HepG2 (cell line): ENCODE measurements around the gene TIMM8B. TPM values are rescaled to one million over a fixed set of nuclear protein-coding genes. Genes with fewer than 3 reads are reported as not detected.

Experiments used
- ATM ChIP-seq: fragments of 450-650 bp; IDR thresholded peaks from 2 replicates; pipeline ENCODE4 v1.7.1; 2017; ENCODE audit warnings: mild to moderate bottlenecking, borderline replicate concordance
- BRD4 ChIP-seq: sonication (generic); formaldehyde crosslinking; IDR thresholded peaks from 2 replicates; pipeline ENCODE4 v1.4.0; 2020; ENCODE audit warnings: missing genetic modification reagents
- HDAC2 ChIP-seq: sonication (generic); formaldehyde crosslinking; IDR thresholded peaks from 2 replicates; pipeline ENCODE4 v1.4.0; 2020; ENCODE audit warnings: missing genetic modification reagents
- MEIS1 ChIP-seq: sonication (generic); formaldehyde crosslinking; IDR thresholded peaks from 2 replicates; pipeline ENCODE4 v1.9.0; 2021; ENCODE audit warnings: mild to moderate bottlenecking, missing genetic modification reagents, moderate library complexity, borderline replicate concordance
- NONO ChIP-seq, 2 experiments: fragments of 450-650 bp in 1 of 2; sonication (generic) in 1 of 2; formaldehyde crosslinking in 1 of 2; IDR thresholded peaks in 1 of 2; conservative IDR thresholded peaks in 1 of 2; 2 replicates each; pipeline versions ENCODE4 v1.6.1 to v1.8.0; 2017 to 2022; ENCODE audit warnings: mild to moderate bottlenecking in 1 of 2, missing genetic modification reagents in 1 of 2, moderate library complexity in 1 of 2
- NR2F1 ChIP-seq, 2 experiments: fragments of 450-650 bp in 1 of 2; formaldehyde crosslinking in 1 of 2; IDR thresholded peaks; 2 replicates each; pipeline versions ENCODE4 v1.5.0 to v1.6.1; 2016 to 2020; ENCODE audit warnings: mild to moderate bottlenecking in 1 of 2, missing compliant biosample characterization in 1 of 2, missing genetic modification reagents in 1 of 2, moderate library complexity in 1 of 2
- NR2F6 ChIP-seq, 2 experiments: IDR thresholded peaks; 2 replicates each; pipeline ENCODE4 v1.6.1; 2016; ENCODE audit warnings: antibody characterized with exemption in 1 of 2, mild to moderate bottlenecking in 1 of 2
- PRPF4 ChIP-seq: fragments of 200-400 bp; formaldehyde crosslinking; IDR thresholded peaks from 2 replicates; pipeline ENCODE4 v1.6.1; 2016; ENCODE audit warnings: low read length, low read depth; ENCODE audit not compliant: poor library complexity, severe bottlenecking
- RFXAP ChIP-seq: sonication (generic); formaldehyde crosslinking; IDR thresholded peaks from 2 replicates; pipeline ENCODE4 v1.4.0; 2020; ENCODE audit warnings: missing genetic modification reagents, borderline replicate concordance
- RORA ChIP-seq: sonication (generic); formaldehyde crosslinking; IDR thresholded peaks from 2 replicates; pipeline ENCODE4 v1.5.0; 2020; ENCODE audit warnings: mild to moderate bottlenecking, missing genetic modification reagents, moderate library complexity
- SRSF4 ChIP-seq: fragments of 200-400 bp; formaldehyde crosslinking; IDR thresholded peaks from one replicate; pipeline ENCODE4 v1.6.1; 2018; ENCODE audit warnings: mild to moderate bottlenecking, low read depth, low read length, moderate library complexity; ENCODE audit not compliant: poor library complexity, severe bottlenecking
- TBX3 ChIP-seq: fragments of 450-650 bp; IDR thresholded peaks from 2 replicates; pipeline ENCODE4 v1.6.1; 2017; ENCODE audit warnings: antibody characterized with exemption, mild to moderate bottlenecking, inconsistent platforms, borderline replicate concordance
- ZFP36L1 ChIP-seq: sonication (generic); formaldehyde crosslinking; IDR thresholded peaks from 2 replicates; pipeline ENCODE4 v1.8.0; 2022; ENCODE audit warnings: mild to moderate bottlenecking, missing genetic modification reagents, moderate library complexity
- ZFP82 ChIP-seq: sonication (generic); formaldehyde crosslinking; IDR thresholded peaks from 2 replicates; pipeline ENCODE4 v1.5.1; 2020; ENCODE audit warnings: mild to moderate bottlenecking, missing genetic modification reagents, borderline replicate concordance
- ZNF234 ChIP-seq: sonication (generic); formaldehyde crosslinking; conservative IDR thresholded peaks from 2 replicates; pipeline ENCODE4 v1.5.1; 2020; ENCODE audit warnings: mild to moderate bottlenecking, missing genetic modification reagents
- ZNF264 ChIP-seq: sonication (generic); formaldehyde crosslinking; IDR thresholded peaks from 2 replicates; pipeline ENCODE4 v1.4.0; 2020; ENCODE audit warnings: missing genetic modification reagents
- ZNF496 ChIP-seq: sonication (generic); formaldehyde crosslinking; IDR thresholded peaks from 2 replicates; pipeline ENCODE4 v1.8.1; 2023; ENCODE audit warnings: mild to moderate bottlenecking, moderate library complexity, missing genetic modification reagents; ENCODE audit not compliant: insufficient replicate concordance
- ZNF703 ChIP-seq: sonication (generic); formaldehyde crosslinking; IDR thresholded peaks from 2 replicates; pipeline ENCODE4 v1.5.1; 2020; ENCODE audit warnings: missing genetic modification reagents, mild to moderate bottlenecking, moderate library complexity, borderline replicate concordance
- ZNF788 ChIP-seq: sonication (generic); formaldehyde crosslinking; IDR thresholded peaks from 2 replicates; pipeline ENCODE4 v1.5.0; 2020; ENCODE audit warnings: mild to moderate bottlenecking, missing genetic modification reagents, borderline replicate concordance
- ZSCAN20 ChIP-seq: sonication (generic); formaldehyde crosslinking; IDR thresholded peaks from 2 replicates; pipeline ENCODE4 v1.4.0; 2020; ENCODE audit warnings: missing genetic modification reagents, mild to moderate bottlenecking, borderline replicate concordance
- polyA plus RNA-seq, 8 experiments: library from polyadenylated mRNA; depleted of rRNA in 3 of 8; stranded (reverse) in 7 of 8; unstranded in 1 of 8; fragments of >200 nt; fragmentation: Illumina TruSeq in 4 of 8; extraction: Trizol in 4 of 8; gene quantifications; 2 replicates each; pipeline versions ENCODE4 v1.2.1 to v1.2.3, GENCODE V29; 2011 to 2016; ENCODE audit warnings: low read depth in 4 of 8, missing spikeins in 1 of 8, mixed read lengths in 1 of 8; ENCODE audit not compliant: insufficient read depth in 1 of 8
- total RNA-seq, 5 experiments: library from RNA; depleted of rRNA; stranded (reverse); fragments of >200 nt; fragmentation: Illumina TruSeq; extraction: Trizol; gene quantifications; 2 replicates each; pipeline ENCODE4 v1.2.3, GENCODE V29; 2016; ENCODE audit warnings: low read depth in 1 of 5
- TF ChIP-seq, protein P1 (sequence below): sonication (generic); formaldehyde crosslinking; IDR thresholded peaks from 2 replicates; pipeline ENCODE4 v1.5.0; 2020; ENCODE audit warnings: mild to moderate bottlenecking, missing genetic modification reagents, borderline replicate concordance
- TF ChIP-seq, protein P2 (sequence below): IDR thresholded peaks from 2 replicates; pipeline ENCODE4 v1.6.1; 2016; ENCODE audit warnings: low read depth
- TF ChIP-seq, protein P3 (sequence below): sonication (generic); formaldehyde crosslinking; IDR thresholded peaks from 2 replicates; pipeline ENCODE4 v1.8.0; 2022; ENCODE audit warnings: missing genetic modification reagents, mild to moderate bottlenecking, borderline replicate concordance

The TIMM8B gene
- total and polyA plus RNA-seq, 2 of the 13 experiments (the other 11 are each of a cell fraction or from before 2014, with no cell fraction given): 84.5 to 98.3 TPM

DNA sequence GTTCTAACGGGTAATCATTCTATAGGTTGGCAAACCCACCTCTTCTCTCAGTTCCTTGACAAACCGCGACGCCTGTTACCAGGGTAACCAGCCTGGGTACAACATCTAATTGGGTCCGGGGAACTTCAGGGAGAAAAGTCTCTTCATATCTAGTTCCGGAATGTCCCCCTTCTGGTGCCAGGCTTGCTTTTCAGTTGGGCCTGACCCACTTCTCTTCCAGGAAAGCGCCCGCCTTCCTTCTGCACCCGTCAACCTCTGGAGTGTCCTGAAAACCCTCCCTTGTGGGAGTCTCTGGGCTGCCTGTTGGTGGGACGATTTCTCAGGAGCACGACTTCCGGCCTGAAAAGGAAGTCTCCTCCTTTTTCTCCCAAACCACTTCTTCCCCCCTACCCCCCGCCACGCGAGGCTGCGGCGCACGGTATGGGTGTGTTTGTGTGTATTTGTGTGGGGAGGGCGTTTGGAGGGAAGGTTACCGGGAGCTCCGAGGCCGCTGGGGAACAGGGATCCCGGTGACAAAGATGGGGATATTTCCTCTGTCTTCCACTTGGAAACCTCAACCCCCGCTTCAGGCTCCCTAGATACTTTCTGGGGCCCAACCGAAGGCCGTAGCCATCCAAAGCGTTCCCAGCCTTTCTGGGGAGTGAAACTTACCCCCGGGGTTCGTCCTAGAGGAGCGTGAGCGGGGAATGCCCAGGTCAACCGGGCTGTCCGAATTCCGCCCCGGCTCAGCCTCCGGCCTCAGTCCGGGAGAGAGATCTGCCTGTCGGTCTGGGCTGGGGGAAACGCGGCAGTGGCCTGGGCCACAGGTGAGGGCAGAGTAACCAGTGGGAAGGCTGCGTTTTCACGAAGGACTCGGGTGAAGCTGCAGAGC, 12.4 kb downstream of the TIMM8B start, which contains the start of the genes NKAPD1 and PIH1D2 (continued):
- TF ChIP-seq, protein P1, sequence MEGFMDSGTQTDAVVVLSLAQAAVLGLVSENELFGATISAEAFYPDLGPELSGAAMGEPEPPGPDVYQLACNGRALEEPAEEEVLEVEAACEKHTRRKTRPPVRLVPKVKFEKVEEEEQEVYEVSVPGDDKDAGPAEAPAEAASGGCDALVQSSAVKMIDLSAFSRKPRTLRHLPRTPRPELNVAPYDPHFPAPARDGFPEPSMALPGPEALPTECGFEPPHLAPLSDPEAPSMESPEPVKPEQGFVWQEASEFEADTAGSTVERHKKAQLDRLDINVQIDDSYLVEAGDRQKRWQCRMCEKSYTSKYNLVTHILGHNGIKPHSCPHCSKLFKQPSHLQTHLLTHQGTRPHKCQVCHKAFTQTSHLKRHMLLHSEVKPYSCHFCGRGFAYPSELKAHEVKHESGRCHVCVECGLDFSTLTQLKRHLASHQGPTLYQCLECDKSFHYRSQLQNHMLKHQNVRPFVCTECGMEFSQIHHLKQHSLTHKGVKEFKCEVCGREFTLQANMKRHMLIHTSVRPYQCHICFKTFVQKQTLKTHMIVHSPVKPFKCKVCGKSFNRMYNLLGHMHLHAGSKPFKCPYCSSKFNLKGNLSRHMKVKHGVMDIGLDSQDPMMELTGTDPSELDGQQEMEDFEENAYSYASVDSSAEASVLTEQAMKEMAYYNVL (CRISPR knock-in tag): no peak
- TF ChIP-seq HDAC2 (peak; percentile 72; the same call in 1 of the 2 replicates), ZSCAN20 (CRISPR knock-in tag) (no peak), ZNF788 (CRISPR knock-in tag) (no peak; the same call in 1 of the 2 replicates), NR2F1 (CRISPR knock-in tag; IDR thresholded peaks at IDR 0.05) (no peak), RORA (CRISPR knock-in tag) (no peak), ZNF264 (CRISPR knock-in tag) (no peak), ZFP36L1 (CRISPR knock-in tag) (no peak), ATM (no peak), TBX3 (0 out of 2 replicates have a peak, but pooled peaks have one; percentile 15), SRSF4 (no peak), NONO (IDR thresholded peaks at IDR 0.05) (no peak), NONO (CRISPR knock-in tag; conservative IDR thresholded peaks at IDR 0.05) (peak; percentile 71; the same call in 1 of the 2 replicates), NR2F6 (IDR thresholded peaks at IDR 0.05) (no peak), NR2F6 (CRISPR knock-in tag; IDR thresholded peaks at IDR 0.05) (no peak), MEIS1 (CRISPR knock-in tag) (no peak), ZFP82 (CRISPR knock-in tag) (no peak), PRPF4 (no peak), ZNF496 (CRISPR knock-in tag) (no peak), ZNF703 (CRISPR knock-in tag) (no peak), ZNF234 (CRISPR knock-in tag) (no peak), BRD4 (CRISPR knock-in tag) (no peak), RFXAP (0 out of 2 replicates have a peak, but pooled peaks have one; percentile 27)
- TF ChIP-seq, protein P2, sequence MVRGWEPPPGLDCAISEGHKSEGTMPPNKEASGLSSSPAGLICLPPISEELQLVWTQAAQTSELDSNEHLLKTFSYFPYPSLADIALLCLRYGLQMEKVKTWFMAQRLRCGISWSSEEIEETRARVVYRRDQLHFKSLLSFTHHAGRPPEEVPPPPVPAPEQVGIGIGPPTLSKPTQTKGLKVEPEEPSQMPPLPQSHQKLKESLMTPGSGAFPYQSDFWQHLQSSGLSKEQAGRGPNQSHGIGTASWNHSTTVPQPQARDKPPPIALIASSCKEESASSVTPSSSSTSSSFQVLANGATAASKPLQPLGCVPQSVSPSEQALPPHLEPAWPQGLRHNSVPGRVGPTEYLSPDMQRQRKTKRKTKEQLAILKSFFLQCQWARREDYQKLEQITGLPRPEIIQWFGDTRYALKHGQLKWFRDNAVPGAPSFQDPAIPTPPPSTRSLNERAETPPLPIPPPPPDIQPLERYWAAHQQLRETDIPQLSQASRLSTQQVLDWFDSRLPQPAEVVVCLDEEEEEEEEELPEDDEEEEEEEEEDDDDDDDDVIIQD (CRISPR knock-in tag): no peak
- TF ChIP-seq, protein P3, sequence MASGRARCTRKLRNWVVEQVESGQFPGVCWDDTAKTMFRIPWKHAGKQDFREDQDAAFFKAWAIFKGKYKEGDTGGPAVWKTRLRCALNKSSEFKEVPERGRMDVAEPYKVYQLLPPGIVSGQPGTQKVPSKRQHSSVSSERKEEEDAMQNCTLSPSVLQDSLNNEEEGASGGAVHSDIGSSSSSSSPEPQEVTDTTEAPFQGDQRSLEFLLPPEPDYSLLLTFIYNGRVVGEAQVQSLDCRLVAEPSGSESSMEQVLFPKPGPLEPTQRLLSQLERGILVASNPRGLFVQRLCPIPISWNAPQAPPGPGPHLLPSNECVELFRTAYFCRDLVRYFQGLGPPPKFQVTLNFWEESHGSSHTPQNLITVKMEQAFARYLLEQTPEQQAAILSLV (CRISPR knock-in tag): peak; percentile 21; the same call in 1 of the 2 replicates
